SH-SY5Y (cell line): ENCODE data around the gene MARK4.

Source experiments
- GATA2 ChIP-seq: IDR thresholded peaks from 2 replicates; pipeline ENCODE4 v1.6.1; 2011; ENCODE audit warnings: mild to moderate bottlenecking, low read depth, low read length
- GATA3 ChIP-seq: IDR thresholded peaks from 2 replicates; pipeline ENCODE4 v1.6.1; 2011; ENCODE audit warnings: low read depth, mild to moderate bottlenecking, low read length, moderate library complexity

DNA sequence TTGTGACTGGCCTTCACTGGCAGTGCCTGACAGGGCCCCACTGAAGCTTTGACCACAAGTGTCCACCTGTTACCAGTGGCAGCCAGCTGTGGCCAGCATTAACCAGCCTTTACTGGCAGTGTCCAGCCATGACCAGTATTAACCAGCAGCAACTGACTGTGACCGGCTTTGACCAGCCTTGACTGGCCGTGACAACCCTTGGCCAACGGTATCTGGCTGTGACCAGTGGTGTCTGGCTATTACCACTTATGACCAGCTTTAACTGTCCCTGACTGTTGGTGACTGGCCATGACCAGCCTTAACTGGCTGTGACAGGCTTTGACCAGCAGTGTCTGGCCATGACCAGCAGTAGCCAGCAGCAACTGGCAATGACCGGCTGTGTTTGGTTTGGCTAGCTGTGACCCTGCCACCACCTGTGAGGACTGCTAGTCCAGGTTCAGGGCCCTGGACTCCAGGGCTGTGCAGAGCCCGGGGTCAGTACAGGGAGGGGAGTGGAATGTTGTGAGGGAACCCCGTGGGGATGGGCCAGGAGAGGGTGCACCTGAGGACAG lies 39.4 kb downstream of the MARK4 start:
- TF ChIP-seq GATA3 (no peak), GATA2 (no peak)
